Gastrocnemius medialis (tissue), 4 donors: ENCODE data around the gene OGDH.

Source experiments
- CTCF ChIP-seq, 5 experiments: fragments of 450-650 bp in 3 of 5; fragments of 200-600 bp in 2 of 5; sonication (generic) in 2 of 5; IDR thresholded peaks in 4 of 5; conservative IDR thresholded peaks in 1 of 5; 1 replicate in 4 of 5; 2 replicates in 1 of 5; pipeline ENCODE4 v1.5.1; 2016 to 2019; ENCODE audit warnings: antibody characterized with exemption in 5 of 5, mild to moderate bottlenecking in 3 of 5, moderate library complexity in 3 of 5
- POLR2A ChIP-seq, 2 donors: fragments of 450-650 bp; IDR thresholded peaks; one replicate each; pipeline ENCODE4 v1.6.1; 2017; ENCODE audit warnings: antibody characterized with exemption in 2 of 2, mild to moderate bottlenecking in 2 of 2, moderate library complexity in 2 of 2

DNA sequence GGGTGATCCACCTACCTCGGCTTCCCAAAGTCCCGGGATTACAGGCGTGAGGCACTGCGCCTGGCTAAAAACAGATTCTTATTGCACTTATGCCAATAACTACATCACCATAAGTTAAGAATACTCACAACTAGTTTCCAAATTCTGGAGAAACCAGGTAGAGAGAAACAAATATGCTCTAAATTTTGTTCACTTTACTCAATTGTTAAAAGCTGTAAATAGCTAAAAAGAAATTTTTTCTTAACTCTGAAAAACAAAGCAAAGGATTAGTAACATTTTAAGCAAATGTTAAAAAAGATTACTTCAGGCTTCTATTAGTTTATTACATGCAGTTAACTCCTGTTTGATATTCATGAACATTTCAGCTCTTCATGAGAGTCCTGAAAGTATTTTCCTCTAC, 113.9 kb downstream of the OGDH start:
- TF ChIP-seq CTCF (IDR thresholded peaks at IDR 0.05 in 4 of 5, conservative IDR thresholded peaks at IDR 0.05 in 1 of 5), result no peak
- TF ChIP-seq POLR2A (IDR thresholded peaks at IDR 0.05), result no peak
